Colonic mucosa (tissue), 4 donors: ENCODE results near the gene KCND3. TPM values are rescaled to one million over a fixed set of nuclear protein-coding genes. Genes with fewer than 3 reads are reported as not detected.

Source experiments
- DNase-seq: peaks from one replicate; pipeline ENCODE4 v3.0.0-alpha.2; 2020
- H3K27ac ChIP-seq: fragments of 200-600 bp; one replicate; pipeline ENCODE4 v1.8.0; 2021
- H3K27me3 ChIP-seq: fragments of 200-600 bp; one replicate; pipeline ENCODE4 v1.8.0; 2021
- H3K36me3 ChIP-seq: fragments of 200-600 bp; one replicate; pipeline ENCODE4 v1.8.0; 2021
- H3K4me1 ChIP-seq: fragments of 200-600 bp; one replicate; pipeline ENCODE4 v1.8.0; 2021; ENCODE audit warnings: mild to moderate bottlenecking
- H3K4me3 ChIP-seq: fragments of 200-600 bp; one replicate; pipeline ENCODE4 v1.8.0; 2021
- H3K9ac ChIP-seq, 2 donors: one replicate each; pipeline ENCODE4 v1.7.0; 2013; ENCODE audit warnings: control low read depth in 2 of 2, low read depth in 2 of 2, low read length in 2 of 2
- H3K9me3 ChIP-seq: fragments of 200-600 bp; one replicate; pipeline ENCODE4 v1.8.0; 2021
- CTCF ChIP-seq: fragments of 200-600 bp; IDR thresholded peaks from one replicate; pipeline ENCODE4 v1.8.0; 2022; ENCODE audit warnings: antibody characterized with exemption, mild to moderate bottlenecking
- intact Hi-C: fragments of 100-400 bp; cut with DNase I; formaldehyde crosslinking; loops from one replicate; pipeline ENCODE4 v1.14.1; 2022
- total RNA-seq, 2 donors: library from RNA; stranded (reverse); fragmentation: NEBNext Ultra II Directional in 1 of 2; extraction: Animal tissue kit (Norgen Biotek cat#: 25700) in 1 of 2; gene quantifications; one replicate each; pipeline ENCODE4 v1.2.1, GENCODE V29; 2021
- donor health status: healthy.
- donor health status: DM: no; HTN: no; CAD: no.
- donor health status: DM: no; HTN: no; CAD: no.

The KCND3 gene
- total RNA-seq, 2 donors from 2014 or later = 0.94 to 3.5 TPM

GRCh38 chr1:111867868-111868440, 121.5 kb downstream of the KCND3 start:
- H3K9ac ChIP-seq = no peak overlapping the region
- no peaks in the 10 kb centered on the region for H3K9me3 ChIP-seq
- no peak overlapping the region for H3K27ac ChIP-seq
- no peaks in the 10 kb centered on the region for H3K36me3 ChIP-seq
- no peak for TF ChIP-seq CTCF
- no peak overlapping the region for H3K4me3 ChIP-seq
- H3K4me1 ChIP-seq = no peaks in the 10 kb centered on the region
- no peaks in the 10 kb centered on the region for H3K27me3 ChIP-seq
- intact Hi-C loops = no loop called here
- no peak for DNase-seq

- H3K9me3 ChIP-seq = no peaks in the 10 kb centered on the region
- no peak for DNase-seq
- TF ChIP-seq CTCF = no peak
- H3K9ac ChIP-seq = no peak overlapping the region
- H3K4me1 ChIP-seq = no peaks in the 10 kb centered on the region
- intact Hi-C loops = no loop called here
- no peaks in the 10 kb centered on the region for H3K27me3 ChIP-seq
- no peak overlapping the region for H3K27ac ChIP-seq
- H3K36me3 ChIP-seq = no peaks in the 10 kb centered on the region
- H3K4me3 ChIP-seq = no peak overlapping the region
Measured at GRCh38 chr1:111864862-111865261, 124.6 kb downstream of the KCND3 start.

GRCh38 chr1:111863401-111863800, 126.1 kb downstream of the KCND3 start:
- Histone ChIP-seq H3K27ac (no peak overlapping the region), H3K9ac (no peak overlapping the region), H3K27me3 (no peaks in the 10 kb centered on the region), H3K36me3 (no peaks in the 10 kb centered on the region), H3K4me3 (no peak overlapping the region), H3K9me3 (no peaks in the 10 kb centered on the region), H3K4me1 (no peaks in the 10 kb centered on the region)
- TF ChIP-seq CTCF = no peak
- intact Hi-C loops = no loop called here
- DNase-seq = no peak

- H3K9me3 ChIP-seq = no peaks in the 10 kb centered on the region
Measured at GRCh38 chr1:111862599-111862998, 126.9 kb downstream of the KCND3 start.

GRCh38 chr1:111861523-111861922, 127.9 kb downstream of the KCND3 start:
- intact Hi-C loops = no loop called here
- Histone ChIP-seq H3K9me3 (no peaks in the 10 kb centered on the region), H3K9ac (no peak overlapping the region), H3K27me3 (no peaks in the 10 kb centered on the region), H3K27ac (no peak overlapping the region), H3K4me3 (no peak overlapping the region), H3K4me1 (no peaks in the 10 kb centered on the region), H3K36me3 (no peaks in the 10 kb centered on the region)
- no peak for DNase-seq
- TF ChIP-seq CTCF = no peak

More at GRCh38 chr1:111862599-111862998, 126.9 kb downstream of the KCND3 start:
- Histone ChIP-seq H3K27me3 (no peaks in the 10 kb centered on the region), H3K4me3 (no peak overlapping the region), H3K36me3 (no peaks in the 10 kb centered on the region), H3K9ac (no peak overlapping the region), H3K4me1 (no peaks in the 10 kb centered on the region), H3K27ac (no peak overlapping the region)
- TF ChIP-seq CTCF = no peak
- intact Hi-C loops = no loop called here
- DNase-seq = no peak
